ENCODE results near the gene EXOSC3.
"Not testable (repeated sequence)": the region's sequence is repeated elsewhere in the genome, so short reads cannot be mapped to it uniquely, and the experiment has no call there.

The EXOSC3 gene

GRCh38 chr9:37775216-37775919 lies 9.5 kb downstream of the EXOSC3 start:
- DNase-seq, result no peak

DNA sequence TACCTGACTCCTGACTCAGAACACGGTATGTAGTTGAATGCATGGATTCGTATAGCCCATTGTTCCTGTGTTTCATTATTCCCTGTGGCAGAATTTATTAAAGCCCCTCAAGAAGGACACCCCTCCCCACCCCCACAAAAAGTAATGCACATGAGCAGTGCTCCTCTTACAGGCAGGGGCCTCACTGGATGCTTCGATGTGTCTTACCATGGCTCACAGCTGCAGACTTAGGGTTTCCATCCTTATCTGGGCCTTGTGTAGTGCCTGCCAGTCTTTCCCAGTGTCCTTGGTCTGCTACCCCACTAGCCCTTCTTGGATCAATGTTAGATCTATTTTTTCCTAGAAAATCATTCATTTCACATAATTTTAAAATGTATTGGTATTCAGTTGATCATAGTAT lies 14.9 kb downstream of the EXOSC3 start:
- DNase-seq, result no peak

- DNase-seq, result no peak
Measured at GRCh38 chr9:37769306-37769705, 15.6 kb downstream of the EXOSC3 start.

GRCh38 chr9:37765263-37765662 lies 19.6 kb downstream of the EXOSC3 start:
- DNase-seq, result not testable (repeated sequence)

- DNase-seq, result no peak
Measured at GRCh38 chr9:37761511-37761910, 23.4 kb downstream of the EXOSC3 start.

DNA sequence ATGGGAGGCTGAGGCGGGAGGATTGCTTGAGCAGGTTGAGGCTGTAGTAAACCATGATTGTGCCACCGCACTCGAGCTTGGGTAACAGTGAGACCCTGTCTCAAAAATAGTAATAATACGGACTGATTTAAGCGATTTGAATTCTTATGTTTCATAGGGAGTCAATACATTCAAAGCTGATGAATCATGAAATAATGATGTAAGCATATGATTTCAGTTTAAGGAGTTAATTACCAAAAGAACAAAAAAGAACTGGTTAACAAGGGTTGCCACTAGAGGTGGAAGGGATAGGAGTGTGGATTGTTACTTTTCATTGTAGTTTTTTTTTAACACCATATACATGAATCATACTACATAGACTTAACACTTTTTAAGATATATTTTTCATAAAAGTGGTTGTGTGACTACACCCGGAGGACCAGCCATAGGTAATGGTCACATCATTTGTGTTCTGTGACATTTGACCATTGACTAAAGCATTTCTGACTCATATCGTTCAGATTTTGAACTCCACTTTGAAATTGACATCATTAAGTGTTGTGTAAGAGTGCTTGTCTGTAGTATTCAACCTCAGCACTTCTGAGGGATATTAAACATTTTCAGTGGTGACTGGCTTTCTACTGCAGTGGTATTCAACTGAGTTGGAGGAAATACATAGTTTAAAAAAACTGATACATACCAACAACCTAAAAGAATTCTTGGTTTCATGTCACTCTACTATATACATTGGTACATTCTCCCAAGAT lies 24.3 kb downstream of the EXOSC3 start:
- no peak for DNase-seq

DNA sequence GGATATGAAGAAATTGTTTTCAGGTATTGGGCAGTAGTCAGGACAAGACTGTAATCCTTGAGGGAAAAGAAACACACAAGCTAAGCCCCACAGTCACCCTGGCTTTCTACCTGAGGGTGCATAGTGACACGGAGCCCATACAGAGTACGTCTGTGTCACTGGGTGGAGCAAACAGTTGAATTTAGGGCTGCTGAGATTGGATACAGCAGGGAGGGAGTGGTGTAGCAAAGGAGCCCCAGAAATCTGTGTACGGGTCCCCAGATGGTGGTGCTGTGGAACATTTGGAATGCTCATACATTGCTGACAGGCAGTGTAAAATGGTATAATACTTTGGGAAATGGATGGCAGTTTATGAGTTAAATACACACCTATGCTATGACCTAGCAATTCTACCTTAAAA lies 26.1 kb downstream of the EXOSC3 start:
- DNase-seq, result no peak

DNA sequence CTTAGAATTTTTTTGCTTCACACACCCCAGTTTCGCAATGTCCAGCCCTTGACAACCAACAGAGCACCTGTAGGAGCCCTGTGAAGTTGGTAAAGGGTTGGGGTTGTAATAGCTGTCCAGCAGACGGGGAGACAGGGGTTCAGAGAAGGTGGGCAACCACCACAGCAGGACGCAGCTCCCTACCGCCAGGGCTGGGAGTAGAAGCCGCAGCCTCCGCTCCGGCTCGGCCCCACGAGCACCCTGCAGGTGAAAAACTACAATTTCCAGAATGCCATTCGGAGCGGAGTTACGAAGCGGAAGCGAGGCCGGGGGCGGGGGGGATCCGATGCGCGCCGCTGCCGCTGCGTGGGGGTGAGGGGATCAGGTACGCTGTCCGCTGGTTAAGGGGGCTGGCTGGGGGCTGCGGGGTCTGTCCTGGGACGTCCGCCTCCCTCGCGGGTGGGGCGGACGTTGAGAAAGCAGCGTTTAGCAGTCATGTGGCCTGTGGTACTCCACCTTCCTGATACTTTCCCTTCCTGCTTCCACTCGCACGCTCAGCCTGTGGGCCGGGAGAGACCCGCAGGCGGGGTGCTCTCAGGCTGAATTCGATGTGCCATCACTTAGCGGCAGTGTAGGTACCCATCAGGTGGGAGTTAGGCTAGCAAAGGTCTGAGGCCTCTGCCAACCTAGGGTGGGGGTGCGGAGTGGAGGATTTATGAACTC lies 31.2 kb downstream of the EXOSC3 start, which contains the start of gene TRMT10B:
TRMT10B (plus strand) TSS at position 317 of the 702 bp plus-strand sequence. CDS start 8,127 bp downstream, outside the sequence.
- DNase-seq, result peak; percentile 57

DNA sequence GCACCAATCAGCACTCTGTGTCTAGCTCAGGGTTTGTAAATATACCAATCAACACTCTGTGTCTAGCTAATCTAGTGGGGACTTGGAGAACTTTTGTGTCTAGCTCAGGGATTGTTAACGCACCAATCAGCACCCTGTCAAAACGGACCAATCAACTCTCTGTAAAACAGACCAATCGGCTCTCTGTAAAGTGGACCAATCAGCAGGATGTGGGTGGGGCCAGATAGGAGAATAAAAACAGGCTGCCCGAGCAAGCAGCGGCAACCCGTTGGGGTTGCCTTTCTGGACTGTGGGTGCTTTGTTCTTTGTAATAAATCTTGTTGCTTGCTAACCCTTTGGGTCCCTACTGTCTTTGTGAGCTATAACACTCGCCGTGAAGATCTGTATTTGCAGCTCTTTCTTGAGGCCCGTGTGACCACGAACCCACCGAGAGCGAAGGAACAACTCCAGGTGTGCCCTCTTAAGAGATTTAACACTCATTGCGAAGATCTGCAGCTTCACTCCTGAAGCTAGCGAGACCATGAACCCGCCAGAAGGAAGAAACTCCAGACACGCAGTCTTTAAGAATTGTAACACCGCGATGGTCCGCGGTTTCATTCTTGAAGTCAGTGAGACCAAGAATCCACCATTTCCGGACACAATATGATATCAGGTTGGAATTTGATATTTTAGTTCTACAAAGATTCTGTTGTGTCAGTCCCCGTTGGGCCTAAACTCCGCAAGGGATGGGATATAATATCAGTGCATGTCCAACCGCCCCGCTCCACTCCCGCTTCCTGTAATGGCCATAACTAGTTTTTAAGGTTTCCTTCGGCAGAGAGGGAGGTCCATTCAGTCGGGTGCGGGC lies 32.0 kb downstream of the EXOSC3 start:
- DNase-seq, result no peak

- DNase-seq, result not testable (repeated sequence)
Measured at GRCh38 chr9:37752112-37752511, 32.8 kb downstream of the EXOSC3 start.

DNA sequence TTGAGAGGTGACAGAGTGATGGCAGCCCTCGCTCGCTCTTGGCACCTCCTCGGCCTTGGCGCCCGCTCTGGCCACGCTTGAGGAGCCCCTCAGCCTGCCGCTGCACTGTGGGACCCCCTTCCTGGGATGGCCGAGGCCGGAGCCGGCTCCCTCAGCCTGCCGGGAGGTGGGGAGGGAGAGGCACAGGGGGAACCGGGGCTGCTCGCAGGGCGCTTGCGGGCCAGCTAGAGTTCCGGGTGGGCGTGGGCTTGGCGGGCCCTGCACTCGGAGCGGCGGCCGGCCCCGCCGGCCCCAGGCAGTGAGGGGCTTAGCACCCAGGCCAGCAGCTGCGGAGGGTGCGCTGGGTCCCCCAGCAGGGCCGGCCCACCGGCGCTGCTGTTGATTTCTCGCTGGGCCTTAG lies 33.2 kb downstream of the EXOSC3 start:
- DNase-seq, result not testable (repeated sequence)

- DNase-seq, result no peak
Measured at GRCh38 chr9:37751186-37751585, 33.7 kb downstream of the EXOSC3 start.

DNA sequence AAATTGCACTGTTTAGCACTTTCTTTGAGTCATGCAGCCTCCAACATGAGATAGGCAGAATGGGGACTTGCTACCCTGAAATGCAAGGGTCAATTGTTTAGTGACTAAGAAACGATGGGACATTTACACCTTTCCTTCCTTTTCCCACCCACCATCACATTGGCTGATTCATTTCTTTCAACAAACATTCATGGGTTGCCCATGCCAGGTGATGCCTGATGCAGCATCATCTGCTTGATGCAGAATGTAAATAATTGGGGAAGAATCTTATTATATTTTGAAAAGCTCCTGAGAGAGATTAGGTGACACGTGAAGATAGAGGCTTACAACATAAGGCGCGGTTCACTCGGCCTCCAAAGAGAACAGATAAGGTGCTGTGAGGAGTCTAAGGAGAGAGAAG lies 35.7 kb downstream of the EXOSC3 start:
- no peak for DNase-seq

- peak; percentile 29 for DNase-seq
Measured at GRCh38 chr9:37747271-37747753, 37.6 kb downstream of the EXOSC3 start.

GRCh38 chr9:37746448-37747270 lies 38.2 kb downstream of the EXOSC3 start:
- no peak for DNase-seq

DNA sequence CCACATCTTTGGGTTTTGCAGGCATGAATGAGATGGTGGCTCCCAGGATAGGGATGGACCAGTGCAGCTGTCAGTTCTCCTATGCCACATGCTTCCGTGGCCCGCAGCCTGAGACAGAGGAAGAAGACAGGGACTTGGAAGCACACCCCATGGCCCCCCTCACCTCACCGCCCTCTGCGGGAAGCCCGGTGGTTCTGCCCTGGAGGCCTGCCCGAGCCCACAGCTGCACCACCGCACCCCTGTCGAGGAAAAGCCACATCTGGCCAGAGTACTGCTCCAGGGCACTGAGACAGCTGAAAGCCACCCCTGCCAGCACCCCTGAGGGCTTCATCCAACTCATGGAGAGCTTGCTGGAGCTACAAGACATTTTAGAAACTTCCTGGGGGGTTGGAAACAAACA lies 38.9 kb downstream of the EXOSC3 start:
- DNase-seq, result no peak

DNA sequence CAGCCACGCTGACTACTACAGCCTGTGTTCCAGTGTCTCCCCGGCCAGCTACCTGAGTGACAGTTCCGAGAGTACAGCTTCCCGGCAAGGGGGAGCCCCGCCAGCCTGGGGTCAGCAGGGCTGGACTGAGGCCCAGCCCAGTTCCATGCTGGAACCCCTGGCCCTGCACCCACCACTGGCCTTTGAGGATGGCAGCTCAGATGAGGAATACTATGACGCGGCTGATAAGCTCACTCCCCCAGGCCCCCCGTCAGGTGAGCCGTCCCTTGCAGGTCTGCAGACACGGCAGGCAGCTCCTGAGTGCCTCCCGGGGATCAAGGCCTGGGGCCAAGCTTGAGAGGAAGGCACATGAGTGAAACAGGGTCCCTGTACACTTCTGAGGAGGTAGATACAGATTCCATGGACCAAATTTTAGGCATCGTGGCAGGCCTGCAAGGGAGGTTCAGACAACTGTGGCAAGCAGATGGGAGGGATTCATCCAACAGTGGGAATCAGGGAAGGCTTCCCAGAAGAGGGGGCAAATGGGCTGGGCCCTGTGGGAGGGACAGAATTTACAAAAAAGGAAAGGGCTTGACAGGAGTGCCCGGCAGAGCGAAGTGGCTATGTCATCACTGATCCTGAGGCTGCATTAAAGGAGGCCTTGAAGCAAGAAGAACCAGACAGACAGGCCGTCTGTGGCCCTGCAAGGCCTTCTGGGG lies 44.1 kb downstream of the EXOSC3 start:
- no peak for DNase-seq

DNA sequence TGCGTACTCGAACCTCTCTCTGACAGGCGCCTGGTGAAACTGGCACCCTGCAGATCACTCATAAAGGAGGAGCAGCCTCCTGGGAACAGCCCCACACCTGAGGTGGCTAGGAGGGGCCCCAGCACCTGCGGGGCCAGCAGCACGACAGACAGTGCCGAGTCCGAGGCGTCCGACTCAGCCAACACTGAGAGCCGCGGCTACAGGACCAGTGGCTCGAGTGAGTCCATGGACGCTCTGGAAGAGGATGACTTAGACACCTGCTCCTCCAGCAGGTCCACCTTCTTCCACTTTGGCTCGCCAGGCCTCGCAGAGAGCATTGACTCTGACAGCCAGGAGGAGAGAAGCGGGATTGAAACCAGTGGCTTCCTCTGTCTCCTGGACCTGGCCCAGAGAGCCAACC lies 44.7 kb downstream of the EXOSC3 start:
- DNase-seq, result no peak

DNA sequence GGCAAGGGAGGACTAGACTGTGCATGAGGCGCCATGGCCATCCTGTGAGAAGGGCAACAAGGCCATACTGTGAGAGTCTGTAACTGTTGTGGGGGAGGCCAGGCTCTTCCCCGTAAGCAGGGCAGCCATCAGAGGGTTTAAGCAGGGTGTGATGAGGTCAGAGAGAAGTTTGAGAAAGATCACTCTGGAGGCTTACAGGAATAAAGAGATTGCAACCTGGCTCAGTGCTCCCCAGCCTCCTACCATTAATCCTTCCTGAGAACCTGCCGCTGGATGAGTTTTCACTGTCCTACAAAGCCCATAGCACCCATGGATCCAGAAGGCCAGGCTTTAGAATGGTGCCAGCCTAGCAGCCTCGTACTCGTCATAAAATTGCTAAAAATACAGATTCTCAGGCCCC lies 45.6 kb downstream of the EXOSC3 start:
- DNase-seq, result no peak

GRCh38 chr9:37732952-37733351 lies 51.9 kb downstream of the EXOSC3 start:
- DNase-seq, result no peak

Measured in T-helper 9 cell (primary cell).